ENCODE results near the gene ATP9B.

GRCh38 chr18:79345366-79345765, 276.2 kb downstream of the ATP9B start:
- no peak for TF ChIP-seq CTCF (IDR thresholded peaks at IDR 0.05; ENCODE audit: low read length)
- no peak for TF ChIP-seq EZH2 (optimal IDR thresholded peaks at IDR 0.05; ENCODE audit: low read depth, low read length)
- no peak for TF ChIP-seq EZH2phosphoT487 (IDR thresholded peaks at IDR 0.05; ENCODE audit: low read length)

Measured in MM.1S (cell line).